Skeletal muscle tissue (tissue), 4 donors: Measurements from ENCODE around the gene TC2N. TPM values are rescaled to one million over a fixed set of nuclear protein-coding genes. Genes with fewer than 3 reads are reported as not detected.

ENCODE experiments used
- H3K27ac ChIP-seq: one replicate; pipeline ENCODE4 v1.7.0; 2013; ENCODE audit warnings: mild to moderate bottlenecking, low read depth, low read length, inconsistent platforms
- H3K27me3 ChIP-seq, 3 donors: one replicate each; pipeline ENCODE4 v1.7.0; 2013; ENCODE audit warnings: low read length in 3 of 3; ENCODE audit not compliant: control insufficient read depth in 3 of 3, insufficient read depth in 3 of 3
- H3K36me3 ChIP-seq, 3 donors: one replicate each; pipeline ENCODE4 v1.7.0; 2013; ENCODE audit warnings: low read length in 3 of 3; ENCODE audit not compliant: control insufficient read depth in 3 of 3, insufficient read depth in 3 of 3
- H3K4me1 ChIP-seq, 3 donors: one replicate each; pipeline ENCODE4 v1.7.0; 2013; ENCODE audit warnings: low read length in 3 of 3, mild to moderate bottlenecking in 3 of 3; ENCODE audit not compliant: control insufficient read depth in 3 of 3, insufficient read depth in 3 of 3
- H3K4me3 ChIP-seq, 3 donors: one replicate each; pipeline ENCODE4 v1.7.0; 2013; ENCODE audit warnings: low read length in 3 of 3
- H3K9ac ChIP-seq, 3 donors: one replicate each; pipeline ENCODE4 v1.7.0; 2013; ENCODE audit warnings: low read length in 3 of 3, mild to moderate bottlenecking in 3 of 3, moderate library complexity in 2 of 3, low read depth in 1 of 3
- H3K9me3 ChIP-seq, 3 donors: one replicate each; pipeline ENCODE4 v1.7.0; 2013; ENCODE audit warnings: low read length in 3 of 3; ENCODE audit not compliant: control insufficient read depth in 3 of 3
- total RNA-seq: library from RNA; depleted of rRNA; stranded (reverse); fragments of >200 nt; gene quantifications from one replicate; pipeline ENCODE4 v1.2.3, GENCODE V29; 2014
- donor health status: Osteomylitis.

Gene TC2N
- total RNA-seq, 1 donor from 2014 or later = 5.7 TPM

DNA sequence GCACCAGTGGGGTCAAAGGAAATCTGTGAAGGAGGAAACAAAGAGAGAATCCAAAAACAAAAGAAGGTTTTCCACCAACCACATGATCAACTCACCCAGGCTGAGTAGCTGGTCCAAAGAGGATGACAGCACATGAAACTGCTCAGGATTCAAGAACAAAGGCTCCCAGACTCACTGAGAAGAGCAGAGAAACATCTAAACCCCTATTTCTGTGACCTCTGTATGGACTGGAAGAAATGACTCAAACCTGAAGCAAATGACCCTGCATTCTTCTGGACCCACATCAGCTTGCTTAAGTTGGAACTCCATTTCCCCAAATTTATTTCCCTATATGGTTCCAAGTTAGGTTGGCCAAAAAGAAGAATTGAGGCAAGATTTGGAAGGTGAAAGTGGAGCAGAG is 26.3 kb downstream of the TC2N start:
- Histone ChIP-seq H3K27me3 (peaks cover 7 to 16% (median 11%) of the 10 kb centered on the region in 3 donors), H3K4me3 (no peak overlapping the region), H3K36me3 (no peaks in the 10 kb centered on the region), H3K27ac (no peak overlapping the region), H3K9me3 (no peaks in the 10 kb centered on the region), H3K4me1 (peaks cover 0 to 2% (median 0%) of the 10 kb centered on the region in 3 donors), H3K9ac (no peak overlapping the region)

DNA sequence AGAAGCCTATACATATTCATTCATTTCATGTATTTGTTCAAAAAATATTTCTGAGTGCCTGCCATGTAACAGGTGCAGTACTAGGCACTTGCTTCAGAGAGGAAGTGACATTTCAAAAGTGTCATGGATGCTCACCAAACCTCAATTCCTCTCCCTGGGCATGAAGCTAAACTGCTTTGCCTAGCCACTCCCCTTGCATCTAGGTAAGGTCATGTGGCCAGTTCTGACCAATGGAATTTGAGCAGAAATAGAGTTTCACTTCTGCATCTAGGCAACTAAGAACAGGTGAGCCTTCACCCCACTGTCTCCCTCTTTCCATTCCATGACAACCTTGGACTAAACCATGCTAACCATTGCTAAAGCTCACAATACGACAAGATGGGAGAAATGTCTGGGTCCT is 27.6 kb downstream of the TC2N start:
- Histone ChIP-seq H3K36me3 (no peaks in the 10 kb centered on the region), H3K27me3 (peaks cover 7 to 18% (median 15%) of the 10 kb centered on the region in 3 donors), H3K9me3 (no peaks in the 10 kb centered on the region), H3K4me3 (no peak overlapping the region), H3K9ac (no peak overlapping the region), H3K4me1 (peaks cover 0 to 2% (median 0%) of the 10 kb centered on the region in 3 donors), H3K27ac (no peak overlapping the region)

DNA sequence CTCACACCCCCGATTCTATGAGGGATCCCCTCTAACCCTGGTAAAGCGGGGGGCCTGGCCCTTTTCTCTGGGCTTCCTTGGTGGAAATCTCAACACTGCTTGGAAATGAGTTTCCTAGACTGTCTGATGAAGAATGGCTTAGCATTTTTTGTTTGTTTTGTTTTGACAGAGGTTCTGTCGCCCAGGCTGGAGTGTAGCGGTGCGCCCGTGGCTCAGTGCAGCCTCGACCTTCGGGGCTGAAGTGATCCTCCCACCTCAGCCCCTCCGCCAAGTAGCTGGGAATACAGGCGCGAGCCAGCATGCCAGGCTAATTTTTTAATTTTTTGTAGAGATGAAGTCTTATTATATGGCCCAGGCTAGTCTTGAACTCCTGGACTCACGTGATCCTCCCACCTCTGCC is 30.3 kb downstream of the TC2N start:
- Histone ChIP-seq H3K27me3 (peaks cover 7 to 18% (median 15%) of the 10 kb centered on the region in 3 donors), H3K4me1 (peaks cover 0 to 2% (median 0%) of the 10 kb centered on the region in 3 donors), H3K27ac (no peak overlapping the region), H3K9me3 (no peaks in the 10 kb centered on the region), H3K4me3 (peak overlapping the region in 2 of 3 donors; percentile 59 to 73), H3K9ac (peak overlapping the region in 1 of 3 donors; percentile 55), H3K36me3 (no peaks in the 10 kb centered on the region)

DNA sequence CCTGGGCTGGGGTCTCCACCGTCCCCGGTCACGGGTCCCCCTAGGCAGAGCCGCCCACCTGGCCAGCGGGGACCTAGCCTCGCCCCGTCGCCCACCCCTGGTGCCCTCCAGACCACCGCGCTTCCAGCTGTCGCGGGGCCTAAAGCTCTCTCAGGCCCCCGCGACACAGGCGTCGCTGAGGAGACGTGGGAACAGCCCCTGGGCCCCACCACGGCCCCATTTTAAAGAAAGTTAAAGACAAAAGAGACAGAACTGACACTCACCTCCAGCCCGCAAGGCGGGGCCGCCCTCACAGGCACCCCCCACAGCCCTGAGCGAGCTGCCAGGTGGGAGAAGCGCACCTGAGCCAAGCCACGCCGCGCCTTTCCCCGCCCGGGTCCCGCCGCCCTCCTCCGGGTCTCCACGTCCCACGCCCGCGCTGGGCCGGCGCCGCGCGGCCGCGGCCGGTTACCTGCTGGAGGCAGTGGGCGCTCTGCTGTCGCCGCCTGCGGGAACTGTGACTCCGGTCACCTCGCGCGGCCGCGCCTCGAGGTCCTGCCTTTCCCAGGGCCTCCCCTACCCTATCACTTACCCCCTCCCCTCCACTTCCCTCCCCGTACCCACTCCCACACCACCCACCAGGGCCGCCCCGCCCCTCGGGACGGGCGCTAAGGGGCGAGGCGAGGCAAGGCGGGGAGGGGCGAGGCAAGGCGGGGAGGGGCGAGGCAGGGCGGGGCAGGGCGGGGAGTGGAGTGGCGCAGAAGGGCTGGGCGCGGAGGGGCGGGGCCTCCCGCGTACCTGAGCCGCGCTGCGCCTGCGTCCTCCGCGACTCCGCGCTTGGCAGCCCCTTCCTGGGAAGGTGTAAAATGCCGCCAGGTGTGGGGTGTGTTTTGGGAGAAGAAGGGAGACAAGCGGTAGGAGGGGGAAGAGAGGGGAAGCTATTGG is 31.2 kb downstream of the TC2N start:
- H3K9me3 ChIP-seq = no peaks in the 10 kb centered on the region
- H3K36me3 ChIP-seq = no peaks in the 10 kb centered on the region
- peak overlapping the region in 2 of 3 donors; percentile 34 to 67 for H3K9ac ChIP-seq
- peak overlapping the region; percentile 59 to 73 (median 68) for H3K4me3 ChIP-seq
- peaks cover 0 to 2% (median 0%) of the 10 kb centered on the region in 3 donors for H3K4me1 ChIP-seq
- peaks cover 7 to 18% (median 15%) of the 10 kb centered on the region in 3 donors for H3K27me3 ChIP-seq
- H3K27ac ChIP-seq = no peak overlapping the region

DNA sequence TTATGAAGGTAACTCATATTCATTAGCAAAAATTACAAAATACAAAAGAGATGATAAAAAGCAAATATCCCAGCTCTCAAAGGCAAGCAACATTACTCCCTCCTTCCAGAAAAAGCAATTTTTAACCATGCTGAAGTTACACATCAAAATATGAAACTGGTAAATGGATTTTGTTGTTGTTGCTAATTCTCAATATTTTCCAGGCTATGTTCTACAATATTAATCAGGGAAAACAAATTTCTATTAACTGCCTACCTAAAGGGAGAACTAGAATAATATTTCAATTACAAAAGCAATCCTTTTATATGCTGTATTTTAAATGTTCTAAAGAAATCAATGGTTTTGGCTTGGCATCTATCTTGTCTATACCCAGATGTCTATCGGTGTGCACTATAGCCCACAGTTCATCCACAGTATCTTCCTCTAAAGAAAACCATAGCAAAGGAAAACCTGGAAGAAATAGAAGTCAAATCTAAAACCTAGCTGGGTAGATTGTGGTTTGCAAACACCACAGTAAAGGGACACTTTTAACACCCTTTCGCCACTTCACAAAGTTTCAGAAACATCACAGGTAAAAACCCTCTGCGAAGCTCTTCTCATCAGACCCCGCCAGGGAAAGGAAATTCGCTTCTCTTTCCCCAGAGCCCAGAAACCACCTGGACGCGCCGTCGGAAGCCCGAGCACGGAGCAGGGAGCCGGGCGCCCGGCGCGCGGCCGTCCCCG is 32.0 kb downstream of the TC2N start:
- peak overlapping the region in 1 of 3 donors; percentile 73 for H3K4me3 ChIP-seq
- H3K27me3 ChIP-seq = peaks cover 7 to 18% (median 15%) of the 10 kb centered on the region in 3 donors
- H3K4me1 ChIP-seq = peaks cover 0 to 2% (median 0%) of the 10 kb centered on the region in 3 donors
- H3K9ac ChIP-seq = peak overlapping the region in 2 of 3 donors; percentile 34 to 67
- no peaks in the 10 kb centered on the region for H3K9me3 ChIP-seq
- no peak overlapping the region for H3K27ac ChIP-seq
- no peaks in the 10 kb centered on the region for H3K36me3 ChIP-seq

DNA sequence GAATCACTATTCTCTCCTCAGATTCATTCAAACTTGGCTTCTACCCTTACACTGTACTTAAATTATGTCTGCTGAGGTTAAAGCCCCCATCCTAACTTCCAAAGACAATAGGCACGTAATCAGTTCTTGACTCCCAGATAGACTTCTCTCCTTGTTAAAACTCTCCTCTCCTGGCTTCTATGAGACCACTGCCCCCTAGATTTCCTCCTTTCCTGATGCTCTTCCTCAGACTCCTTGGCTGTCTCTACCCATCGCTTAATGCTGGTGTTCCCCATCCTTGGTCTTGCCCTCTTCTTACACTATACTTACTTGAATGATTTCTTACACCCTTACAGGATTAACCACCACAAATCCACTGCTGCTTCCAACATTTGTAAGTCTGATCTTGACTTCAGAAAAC is 32.8 kb downstream of the TC2N start:
- Histone ChIP-seq H3K9me3 (no peaks in the 10 kb centered on the region), H3K27ac (no peak overlapping the region), H3K4me3 (no peak overlapping the region), H3K36me3 (no peaks in the 10 kb centered on the region), H3K4me1 (peaks cover 0 to 2% (median 0%) of the 10 kb centered on the region in 3 donors), H3K27me3 (peaks cover 7 to 15% (median 15%) of the 10 kb centered on the region in 3 donors), H3K9ac (no peak overlapping the region)

DNA sequence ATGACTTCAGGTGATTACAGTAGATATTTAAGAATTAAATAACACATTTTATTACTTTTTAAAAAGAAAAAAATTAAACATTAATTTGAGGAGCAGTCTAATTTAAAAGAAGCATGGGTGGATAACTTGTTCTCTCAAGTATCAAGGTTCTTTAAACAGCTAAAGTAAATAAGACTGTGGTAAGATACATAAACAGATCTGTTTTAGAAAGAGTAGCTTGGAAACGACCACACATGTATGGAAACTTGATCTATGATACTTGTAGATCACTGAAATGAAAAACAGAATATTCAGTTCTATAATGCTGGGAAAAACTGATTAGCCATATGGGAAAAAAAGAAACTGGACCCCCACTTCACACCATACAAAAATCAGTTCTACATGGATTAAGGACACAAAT is 36.0 kb downstream of the TC2N start:
- H3K4me1 ChIP-seq = no peaks in the 10 kb centered on the region
- no peaks in the 10 kb centered on the region for H3K36me3 ChIP-seq
- H3K9ac ChIP-seq = no peak overlapping the region
- no peak overlapping the region for H3K27ac ChIP-seq
- peaks cover 0 to 2% (median 0%) of the 10 kb centered on the region in 3 donors for H3K9me3 ChIP-seq
- H3K27me3 ChIP-seq = peaks cover 0 to 6% (median 3%) of the 10 kb centered on the region in 3 donors
- H3K4me3 ChIP-seq = no peak overlapping the region

DNA sequence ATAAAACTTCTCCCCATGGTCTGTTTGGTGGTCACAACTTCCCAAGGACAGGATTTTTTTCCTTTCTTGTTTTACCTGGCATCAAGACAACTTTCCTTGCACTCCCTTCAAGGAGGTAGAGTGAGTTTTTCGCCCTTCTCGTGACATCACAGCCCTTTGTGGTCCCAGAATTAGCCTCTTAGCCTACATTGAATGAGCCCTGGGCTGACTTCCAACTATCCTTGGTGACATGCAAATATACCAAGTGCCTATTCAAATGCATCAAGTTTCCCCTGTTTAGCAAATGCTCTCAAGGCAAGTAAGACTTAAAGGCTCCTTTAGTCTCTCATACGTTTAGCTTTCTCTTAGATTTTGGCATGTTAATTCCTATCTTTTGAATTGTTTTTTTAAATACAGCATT is 36.6 kb downstream of the TC2N start:
- Histone ChIP-seq H3K36me3 (no peaks in the 10 kb centered on the region), H3K9ac (no peak overlapping the region), H3K4me3 (no peak overlapping the region), H3K27ac (no peak overlapping the region), H3K9me3 (peaks cover 0 to 2% (median 0%) of the 10 kb centered on the region in 3 donors), H3K27me3 (peaks cover 0 to 1% (median 0%) of the 10 kb centered on the region in 3 donors), H3K4me1 (no peaks in the 10 kb centered on the region)

DNA sequence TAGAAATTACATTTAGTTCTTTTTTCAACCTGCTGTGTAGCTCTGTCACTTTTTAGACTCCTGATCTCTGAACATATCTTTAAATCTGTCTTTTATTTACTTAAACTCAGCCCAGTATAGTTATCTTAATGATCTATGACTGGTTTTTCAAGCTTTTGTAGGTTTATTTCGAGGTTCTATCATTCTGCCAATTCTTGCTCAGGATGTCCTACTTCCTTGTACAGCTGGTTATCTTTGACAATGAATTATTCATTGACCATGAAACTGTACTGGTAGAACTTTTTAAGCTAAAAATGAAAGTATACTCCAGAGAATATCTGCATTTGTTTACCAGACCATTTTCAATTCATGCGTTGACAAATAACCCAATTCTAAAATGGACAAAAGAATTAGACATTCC is 37.8 kb downstream of the TC2N start:
- no peak overlapping the region for H3K9ac ChIP-seq
- H3K27me3 ChIP-seq = no peaks in the 10 kb centered on the region
- no peaks in the 10 kb centered on the region for H3K36me3 ChIP-seq
- no peak overlapping the region for H3K4me3 ChIP-seq
- H3K4me1 ChIP-seq = no peaks in the 10 kb centered on the region
- no peak overlapping the region for H3K27ac ChIP-seq
- peaks cover 0 to 2% (median 0%) of the 10 kb centered on the region in 3 donors for H3K9me3 ChIP-seq
